WI38 (cell line): ENCODE results near the gene PAPSS1.

Experiments
- H3K4me3 ChIP-seq: 2 replicates; pipeline ENCODE4 v1.5.1; 2011; ENCODE audit warnings: low read depth, mild to moderate bottlenecking, control low read depth, low read length
- TF ChIP-seq, protein P1 (sequence below): IDR thresholded peaks from 2 replicates; pipeline ENCODE4 v1.5.1; 2012; ENCODE audit warnings: low read depth, mild to moderate bottlenecking, control low read depth, low read length

The PAPSS1 gene

DNA sequence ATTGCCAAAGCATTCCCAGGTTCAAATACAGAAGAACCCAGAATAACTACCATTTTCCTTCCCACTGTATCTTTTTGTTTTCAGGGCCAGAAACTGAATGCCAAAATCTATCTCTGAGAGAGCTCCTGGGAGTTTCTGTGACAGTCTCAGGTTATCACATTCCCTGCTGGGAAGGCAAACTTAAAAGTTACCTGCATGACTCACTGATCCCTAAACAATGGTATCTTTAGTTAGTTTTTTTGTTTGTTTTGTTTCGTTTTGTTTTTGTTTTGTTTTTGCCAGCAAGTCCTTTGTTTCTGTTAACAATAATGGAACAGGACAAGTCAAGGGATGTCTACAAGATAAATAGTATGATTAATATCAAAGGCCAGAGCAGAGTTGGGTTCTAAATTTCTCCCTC, 34.3 kb downstream of the PAPSS1 start:
- TF ChIP-seq, protein P1, sequence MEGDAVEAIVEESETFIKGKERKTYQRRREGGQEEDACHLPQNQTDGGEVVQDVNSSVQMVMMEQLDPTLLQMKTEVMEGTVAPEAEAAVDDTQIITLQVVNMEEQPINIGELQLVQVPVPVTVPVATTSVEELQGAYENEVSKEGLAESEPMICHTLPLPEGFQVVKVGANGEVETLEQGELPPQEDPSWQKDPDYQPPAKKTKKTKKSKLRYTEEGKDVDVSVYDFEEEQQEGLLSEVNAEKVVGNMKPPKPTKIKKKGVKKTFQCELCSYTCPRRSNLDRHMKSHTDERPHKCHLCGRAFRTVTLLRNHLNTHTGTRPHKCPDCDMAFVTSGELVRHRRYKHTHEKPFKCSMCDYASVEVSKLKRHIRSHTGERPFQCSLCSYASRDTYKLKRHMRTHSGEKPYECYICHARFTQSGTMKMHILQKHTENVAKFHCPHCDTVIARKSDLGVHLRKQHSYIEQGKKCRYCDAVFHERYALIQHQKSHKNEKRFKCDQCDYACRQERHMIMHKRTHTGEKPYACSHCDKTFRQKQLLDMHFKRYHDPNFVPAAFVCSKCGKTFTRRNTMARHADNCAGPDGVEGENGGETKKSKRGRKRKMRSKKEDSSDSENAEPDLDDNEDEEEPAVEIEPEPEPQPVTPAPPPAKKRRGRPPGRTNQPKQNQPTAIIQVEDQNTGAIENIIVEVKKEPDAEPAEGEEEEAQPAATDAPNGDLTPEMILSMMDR: no peak
- H3K4me3 ChIP-seq: no peak overlapping the region

DNA sequence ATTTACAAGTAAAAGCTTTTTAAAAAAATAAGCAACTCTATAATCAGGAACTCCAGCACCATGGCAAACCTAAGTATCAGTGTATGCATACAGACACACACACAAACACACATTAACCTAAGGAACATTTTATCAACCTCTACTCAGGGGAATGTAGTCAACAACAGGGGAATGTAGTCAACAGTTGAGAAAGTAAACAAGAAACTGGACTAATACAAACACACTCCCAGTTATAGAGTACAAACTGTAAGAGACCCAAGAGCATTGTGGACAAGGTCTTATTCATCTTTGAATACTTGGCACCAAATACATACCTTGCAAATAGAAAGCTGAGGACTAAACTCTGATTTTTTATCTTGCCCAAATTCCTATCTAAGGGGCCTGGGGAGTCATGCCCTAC, 36.2 kb downstream of the PAPSS1 start:
- TF ChIP-seq, protein P1: no peak
- H3K4me3 ChIP-seq: no peak overlapping the region

DNA sequence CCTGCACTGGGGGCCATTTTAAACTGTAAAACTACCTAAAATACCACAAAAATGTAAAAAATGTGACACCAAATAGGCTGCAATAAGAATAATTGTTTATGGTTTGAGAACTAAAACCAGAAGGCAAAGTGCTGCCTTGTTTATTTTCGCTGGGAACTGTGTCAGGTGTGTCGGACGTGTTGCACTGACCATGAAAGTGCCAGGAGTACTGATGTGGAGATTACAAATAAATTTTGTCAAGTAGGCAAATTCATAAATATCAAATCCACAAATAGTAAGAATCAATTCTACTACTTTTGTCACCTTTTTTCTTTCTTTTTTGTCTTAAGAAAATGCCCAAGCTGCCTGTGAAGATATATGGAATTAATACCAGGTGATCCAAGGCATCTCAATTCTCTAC, 37.7 kb downstream of the PAPSS1 start:
- TF ChIP-seq, protein P1: no peak
- no peak overlapping the region for H3K4me3 ChIP-seq

DNA sequence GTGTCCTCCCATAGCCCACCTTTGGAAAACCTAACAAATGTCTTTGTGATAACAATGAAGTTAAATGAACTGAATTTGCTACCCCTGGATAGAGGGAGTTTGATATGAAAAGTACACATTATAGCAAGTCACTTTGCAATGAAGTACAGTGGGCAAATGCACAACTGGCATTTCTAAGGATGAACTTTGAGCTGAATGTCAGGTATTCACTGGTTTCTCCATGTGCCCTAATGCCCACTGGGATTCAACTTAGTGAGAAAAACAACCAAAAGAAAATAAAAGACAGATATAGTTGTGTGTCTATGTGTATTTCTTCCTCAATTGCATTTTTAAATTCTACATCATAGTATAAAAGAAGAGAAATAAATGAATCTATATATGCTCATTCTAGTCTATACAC, 51.0 kb downstream of the PAPSS1 start:
- TF ChIP-seq, protein P1: no peak
- H3K4me3 ChIP-seq: no peak overlapping the region

DNA sequence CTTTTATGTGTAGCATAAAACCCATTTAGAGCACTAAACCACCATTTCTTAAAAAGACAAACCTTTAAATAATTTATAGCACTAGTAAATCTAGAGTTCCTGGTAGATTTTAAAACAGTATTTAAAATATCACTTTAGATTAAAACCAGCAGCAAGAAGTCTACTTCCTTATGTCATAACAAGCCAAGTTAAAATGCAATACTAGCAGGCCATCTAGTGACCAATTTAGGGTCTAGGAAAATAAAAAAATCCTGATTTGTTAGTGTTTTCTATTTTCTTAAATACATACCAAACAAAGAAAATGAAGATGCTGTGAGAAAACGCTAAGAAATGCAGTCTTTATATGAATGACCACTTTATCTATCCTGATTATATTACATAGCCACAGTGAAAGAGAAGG, 53.9 kb downstream of the PAPSS1 start:
- H3K4me3 ChIP-seq: no peak overlapping the region
- TF ChIP-seq, protein P1: peak; percentile 8; the same call in 1 of the 2 replicates

DNA sequence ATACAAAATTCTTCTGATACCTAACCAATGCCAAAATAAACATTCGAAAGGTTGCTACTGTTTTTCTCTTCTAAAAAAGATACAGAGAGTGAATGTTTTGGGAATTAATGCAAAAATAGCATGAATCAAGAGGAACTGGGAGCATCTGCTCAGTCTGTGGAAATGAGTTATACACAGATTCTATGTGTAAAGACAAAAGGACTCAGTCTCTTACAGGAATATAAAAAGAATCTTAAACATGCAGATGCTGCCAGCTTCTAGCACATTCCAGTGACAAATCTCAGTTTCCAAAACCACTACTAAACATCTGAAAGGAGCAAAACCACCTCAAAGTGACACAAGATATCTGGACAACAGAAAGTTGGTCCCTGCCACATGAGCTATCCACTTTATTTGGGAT, 55.0 kb downstream of the PAPSS1 start:
- H3K4me3 ChIP-seq: no peak overlapping the region

DNA sequence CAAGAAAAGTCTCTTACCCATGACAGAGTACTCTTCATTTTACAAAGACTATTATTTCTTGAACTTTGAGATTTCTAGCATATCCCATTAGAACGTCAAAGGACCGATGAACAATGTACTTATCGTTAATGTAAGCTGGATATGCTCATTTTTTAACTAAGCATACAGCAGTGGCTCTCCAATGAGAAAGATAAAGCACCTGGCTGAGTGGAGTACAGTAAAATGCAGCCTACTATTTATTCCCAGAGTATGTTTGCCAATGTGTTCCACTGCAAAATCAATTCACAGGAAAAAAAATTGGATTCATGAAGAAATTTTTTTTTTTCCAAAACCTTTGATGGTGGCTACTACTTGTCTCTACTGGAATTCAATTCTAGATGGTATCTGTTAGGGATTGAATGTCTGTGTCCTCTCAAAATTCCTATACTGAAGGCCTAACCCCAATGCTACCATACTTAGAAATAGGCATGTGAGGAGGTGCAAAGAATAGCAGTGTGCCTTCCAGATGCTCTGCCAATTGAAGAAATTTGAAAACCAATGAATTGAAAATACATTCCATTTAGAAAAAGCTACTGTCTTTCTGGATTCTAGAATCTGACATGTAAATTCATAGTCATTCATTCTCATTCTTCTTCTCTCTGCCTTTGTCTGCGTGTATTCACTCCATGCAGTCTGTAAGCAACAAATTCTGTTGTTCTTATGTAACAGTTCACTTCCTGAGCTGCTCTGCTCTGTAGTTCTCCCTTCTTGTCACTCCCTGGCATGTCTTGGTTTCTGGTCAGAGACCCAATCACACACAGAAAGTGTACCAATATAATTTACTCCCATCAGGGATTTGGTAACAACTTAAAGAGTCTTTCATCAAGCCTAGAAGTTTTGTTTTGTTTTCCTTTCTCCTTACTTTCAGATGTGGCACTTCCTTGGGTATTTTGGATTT, 61.4 kb downstream of the PAPSS1 start:
- no peak overlapping the region for H3K4me3 ChIP-seq
- TF ChIP-seq, protein P1: no peak

More for the DNA sequence above, 55.0 kb downstream of the PAPSS1 start:
- TF ChIP-seq, protein P1: no peak
